Measurements from ENCODE around the gene NPY2R. TPM values are rescaled to one million over a fixed set of nuclear protein-coding genes. Genes with fewer than 3 reads are reported as not detected.

Gene NPY2R
- total RNA-seq, 1 experiment from 2014 or later, result not detected

DNA sequence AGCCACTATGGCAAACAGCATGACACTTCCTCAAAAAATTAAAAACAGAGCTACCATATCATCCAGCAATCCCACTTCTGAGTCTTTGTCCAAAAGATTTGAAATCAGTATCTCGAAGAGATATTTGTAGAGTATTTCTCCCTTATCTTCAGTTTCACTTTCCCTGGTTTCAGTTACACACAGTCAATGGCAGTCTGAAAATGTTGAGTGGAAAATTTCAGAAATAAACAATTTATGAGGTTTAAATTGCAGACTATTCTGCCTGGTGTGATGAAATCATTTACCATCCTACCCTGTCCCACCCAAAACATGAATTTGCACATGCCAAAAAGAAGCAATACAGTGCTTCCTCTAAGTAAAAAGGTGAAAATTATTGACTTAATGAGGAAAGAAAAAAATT lies 43.9 kb downstream of the NPY2R start:
- H3K27ac ChIP-seq (ENCODE audit: low read length), result no peak overlapping the region
- TF ChIP-seq, protein P1, sequence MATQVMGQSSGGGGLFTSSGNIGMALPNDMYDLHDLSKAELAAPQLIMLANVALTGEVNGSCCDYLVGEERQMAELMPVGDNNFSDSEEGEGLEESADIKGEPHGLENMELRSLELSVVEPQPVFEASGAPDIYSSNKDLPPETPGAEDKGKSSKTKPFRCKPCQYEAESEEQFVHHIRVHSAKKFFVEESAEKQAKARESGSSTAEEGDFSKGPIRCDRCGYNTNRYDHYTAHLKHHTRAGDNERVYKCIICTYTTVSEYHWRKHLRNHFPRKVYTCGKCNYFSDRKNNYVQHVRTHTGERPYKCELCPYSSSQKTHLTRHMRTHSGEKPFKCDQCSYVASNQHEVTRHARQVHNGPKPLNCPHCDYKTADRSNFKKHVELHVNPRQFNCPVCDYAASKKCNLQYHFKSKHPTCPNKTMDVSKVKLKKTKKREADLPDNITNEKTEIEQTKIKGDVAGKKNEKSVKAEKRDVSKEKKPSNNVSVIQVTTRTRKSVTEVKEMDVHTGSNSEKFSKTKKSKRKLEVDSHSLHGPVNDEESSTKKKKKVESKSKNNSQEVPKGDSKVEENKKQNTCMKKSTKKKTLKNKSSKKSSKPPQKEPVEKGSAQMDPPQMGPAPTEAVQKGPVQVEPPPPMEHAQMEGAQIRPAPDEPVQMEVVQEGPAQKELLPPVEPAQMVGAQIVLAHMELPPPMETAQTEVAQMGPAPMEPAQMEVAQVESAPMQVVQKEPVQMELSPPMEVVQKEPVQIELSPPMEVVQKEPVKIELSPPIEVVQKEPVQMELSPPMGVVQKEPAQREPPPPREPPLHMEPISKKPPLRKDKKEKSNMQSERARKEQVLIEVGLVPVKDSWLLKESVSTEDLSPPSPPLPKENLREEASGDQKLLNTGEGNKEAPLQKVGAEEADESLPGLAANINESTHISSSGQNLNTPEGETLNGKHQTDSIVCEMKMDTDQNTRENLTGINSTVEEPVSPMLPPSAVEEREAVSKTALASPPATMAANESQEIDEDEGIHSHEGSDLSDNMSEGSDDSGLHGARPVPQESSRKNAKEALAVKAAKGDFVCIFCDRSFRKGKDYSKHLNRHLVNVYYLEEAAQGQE (IDR thresholded peaks at IDR 0.05; ENCODE audit: insufficient read depth in 1 of 2, low read depth in 2 of 2, low read length in 1 of 2), result no peak
- TF ChIP-seq TCF7L2 (IDR thresholded peaks at IDR 0.05; ENCODE audit: low read depth, low read length), result no peak
- TF ChIP-seq, protein P2, sequence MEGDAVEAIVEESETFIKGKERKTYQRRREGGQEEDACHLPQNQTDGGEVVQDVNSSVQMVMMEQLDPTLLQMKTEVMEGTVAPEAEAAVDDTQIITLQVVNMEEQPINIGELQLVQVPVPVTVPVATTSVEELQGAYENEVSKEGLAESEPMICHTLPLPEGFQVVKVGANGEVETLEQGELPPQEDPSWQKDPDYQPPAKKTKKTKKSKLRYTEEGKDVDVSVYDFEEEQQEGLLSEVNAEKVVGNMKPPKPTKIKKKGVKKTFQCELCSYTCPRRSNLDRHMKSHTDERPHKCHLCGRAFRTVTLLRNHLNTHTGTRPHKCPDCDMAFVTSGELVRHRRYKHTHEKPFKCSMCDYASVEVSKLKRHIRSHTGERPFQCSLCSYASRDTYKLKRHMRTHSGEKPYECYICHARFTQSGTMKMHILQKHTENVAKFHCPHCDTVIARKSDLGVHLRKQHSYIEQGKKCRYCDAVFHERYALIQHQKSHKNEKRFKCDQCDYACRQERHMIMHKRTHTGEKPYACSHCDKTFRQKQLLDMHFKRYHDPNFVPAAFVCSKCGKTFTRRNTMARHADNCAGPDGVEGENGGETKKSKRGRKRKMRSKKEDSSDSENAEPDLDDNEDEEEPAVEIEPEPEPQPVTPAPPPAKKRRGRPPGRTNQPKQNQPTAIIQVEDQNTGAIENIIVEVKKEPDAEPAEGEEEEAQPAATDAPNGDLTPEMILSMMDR (IDR thresholded peaks at IDR 0.05), result no peak
- TF ChIP-seq POLR2AphosphoS5 (IDR thresholded peaks at IDR 0.05; ENCODE audit: low read depth, low read length), result no peak
- no peak for TF ChIP-seq SIN3A (IDR thresholded peaks at IDR 0.05; ENCODE audit: borderline replicate concordance, insufficient read depth, low read depth, low read length)
- POLR2A ChIA-PET, result no interaction called here
- CTCF ChIA-PET, result no interaction called here
- no peaks in the 10 kb centered on the region for H3K36me3 ChIP-seq (ENCODE audit: control insufficient read depth, insufficient read depth, low read length)
- H3K4me3 ChIP-seq (ENCODE audit: low read depth in 2 of 2, low read length in 2 of 2), result no peak overlapping the region
- H3K9me3 ChIP-seq (ENCODE audit: control insufficient read depth, insufficient read depth, low read depth, low read length), result no peaks in the 10 kb centered on the region
- intact Hi-C loops (cut with micrococcal nuclease; ENCODE audit: unreplicated experiment) (no loop called here), in situ Hi-C loops (cut with HindIII; ENCODE audit: low pct_unique_long_range_greater_than_20kb, low sequenced_read_pairs) (no loop called here)
- BruUV-seq (replicated peaks), result no TSS peak
- DNase-seq (ENCODE audit: low read depth, low spot score) (no peak), ATAC-seq (no peak)
- no peaks in the 10 kb centered on the region for H3K27me3 ChIP-seq (ENCODE audit: control insufficient read depth, insufficient read depth, low read length)
- no peaks in the 10 kb centered on the region for H3K4me1 ChIP-seq (ENCODE audit: control insufficient read depth, insufficient read depth, low read length)

DNA sequence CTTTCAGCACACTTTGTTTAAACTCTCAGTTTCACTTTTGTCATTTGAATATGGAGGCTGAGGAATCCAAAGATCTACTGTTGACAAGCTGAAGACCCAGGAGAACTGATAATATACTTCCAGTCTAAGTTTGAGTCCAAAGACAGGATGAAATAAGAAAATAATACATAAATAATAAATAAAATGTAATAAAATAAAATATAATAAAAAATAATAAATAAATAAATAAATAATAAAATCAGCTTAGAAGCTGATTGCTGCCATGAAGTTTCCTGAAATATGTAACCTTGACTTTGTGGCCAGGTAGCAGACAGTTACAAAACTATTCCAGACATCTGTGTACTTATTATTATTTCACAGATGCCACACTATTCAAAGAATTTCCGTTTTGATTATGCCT lies 55.0 kb downstream of the NPY2R start:
- DNase-seq (ENCODE audit: low read depth, low spot score) (no peak), ATAC-seq (no peak)
- ChIA-PET POLR2A (no interaction called here), CTCF (no interaction called here)
- H3K27me3 ChIP-seq (ENCODE audit: control insufficient read depth, insufficient read depth, low read length), result no peaks in the 10 kb centered on the region
- BruUV-seq (replicated peaks), result no TSS peak
- no peak overlapping the region for H3K4me3 ChIP-seq (ENCODE audit: low read depth in 2 of 2, low read length in 2 of 2)
- H3K4me1 ChIP-seq (ENCODE audit: control insufficient read depth, insufficient read depth, low read length), result no peaks in the 10 kb centered on the region
- in situ Hi-C loops (cut with HindIII; ENCODE audit: low pct_unique_long_range_greater_than_20kb, low sequenced_read_pairs) (no loop called here), intact Hi-C loops (cut with micrococcal nuclease; ENCODE audit: unreplicated experiment) (no loop called here)
- no peaks in the 10 kb centered on the region for H3K9me3 ChIP-seq (ENCODE audit: control insufficient read depth, insufficient read depth, low read depth, low read length)
- H3K36me3 ChIP-seq (ENCODE audit: control insufficient read depth, insufficient read depth, low read length), result no peaks in the 10 kb centered on the region
- TF ChIP-seq SIN3A (IDR thresholded peaks at IDR 0.05; ENCODE audit: borderline replicate concordance, insufficient read depth, low read depth, low read length), result no peak
- TF ChIP-seq POLR2AphosphoS5 (IDR thresholded peaks at IDR 0.05; ENCODE audit: low read depth, low read length), result no peak
- no peak for TF ChIP-seq TCF7L2 (IDR thresholded peaks at IDR 0.05; ENCODE audit: low read depth, low read length)
- TF ChIP-seq, protein P2 (IDR thresholded peaks at IDR 0.05), result no peak
- TF ChIP-seq, protein P1 (IDR thresholded peaks at IDR 0.05; ENCODE audit: insufficient read depth in 1 of 2, low read depth in 2 of 2, low read length in 1 of 2), result no peak
- H3K27ac ChIP-seq (ENCODE audit: low read length), result no peak overlapping the region

Data from Panc1 (cell line).